HG03469 (cell line): ENCODE data around the gene IER2.

Source experiments
- ATAC-seq: cut with Tn5 transposase; IDR thresholded peaks from one replicate; pipeline ENCODE4 v1.9.1; 2021; ENCODE audit warnings: mild to moderate bottlenecking, moderate library complexity, moderate number of reproducible peaks; ENCODE audit not compliant: unreplicated experiment

Gene IER2

GRCh38 chr19:13118424-13119193 lies 31.6 kb upstream of the IER2 start:
- no peak for ATAC-seq

DNA sequence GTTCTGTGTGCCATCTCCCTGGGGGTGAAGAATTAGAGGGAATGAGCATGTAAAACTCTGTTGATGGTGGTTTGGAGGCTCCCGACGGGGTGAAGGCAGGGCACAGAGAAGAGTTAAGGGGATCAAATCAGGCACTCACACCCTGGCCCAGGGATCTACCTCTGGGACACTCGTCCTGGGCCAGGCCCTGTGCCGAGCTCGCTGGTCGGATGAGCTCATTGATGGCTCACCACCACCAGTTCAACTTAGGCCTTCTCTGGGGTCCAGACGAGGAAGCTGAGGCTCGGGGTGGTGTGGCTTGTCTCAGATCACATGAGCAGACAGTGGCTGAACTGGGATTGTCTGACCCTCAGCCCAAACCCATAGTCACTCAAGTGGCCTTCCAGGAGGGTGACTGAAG lies 30.6 kb upstream of the IER2 start:
- no peak for ATAC-seq

DNA sequence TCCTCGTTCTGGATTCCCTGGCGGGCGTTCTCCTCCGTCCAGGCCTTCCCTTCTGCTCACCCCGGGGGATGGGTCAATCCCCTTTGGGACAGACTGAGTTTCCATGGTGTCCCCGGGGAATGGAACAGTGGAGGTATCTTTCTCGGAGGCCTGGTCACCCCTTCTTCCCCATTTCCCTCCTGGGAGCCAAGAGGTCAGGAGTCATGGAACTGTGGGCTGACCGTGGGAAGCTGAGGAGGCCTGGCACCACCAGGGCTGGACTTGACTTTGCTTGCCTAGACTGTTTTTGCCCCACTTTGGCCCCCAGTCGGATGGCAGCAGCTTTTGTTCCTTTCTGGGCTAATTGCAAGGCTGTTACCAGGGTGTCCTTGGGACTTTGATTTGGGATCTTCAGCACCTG lies 30.2 kb upstream of the IER2 start:
- ATAC-seq: no peak

DNA sequence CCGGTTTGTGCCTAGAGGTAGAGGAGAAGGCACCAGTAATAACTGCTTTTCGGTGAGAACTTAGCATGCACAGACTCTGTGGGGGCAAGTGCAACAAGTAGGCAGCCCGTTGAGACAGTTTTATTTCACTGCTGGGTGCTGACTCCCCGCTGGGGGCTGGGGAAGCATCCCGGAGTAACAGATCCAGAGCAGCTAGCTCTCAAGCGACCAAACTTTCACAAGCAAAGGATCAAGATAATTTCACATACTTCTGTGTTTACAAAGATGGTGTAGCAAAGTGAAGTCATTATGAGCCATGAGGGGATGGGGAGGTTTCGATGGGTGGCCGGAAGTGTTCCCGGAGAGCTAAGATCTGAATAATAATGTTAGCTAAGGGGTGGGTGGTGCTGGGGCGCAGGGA lies 29.4 kb upstream of the IER2 start:
- no peak for ATAC-seq

- ATAC-seq: no peak
Observed at GRCh38 chr19:13121551-13122274, 28.5 kb upstream of the IER2 start.

DNA sequence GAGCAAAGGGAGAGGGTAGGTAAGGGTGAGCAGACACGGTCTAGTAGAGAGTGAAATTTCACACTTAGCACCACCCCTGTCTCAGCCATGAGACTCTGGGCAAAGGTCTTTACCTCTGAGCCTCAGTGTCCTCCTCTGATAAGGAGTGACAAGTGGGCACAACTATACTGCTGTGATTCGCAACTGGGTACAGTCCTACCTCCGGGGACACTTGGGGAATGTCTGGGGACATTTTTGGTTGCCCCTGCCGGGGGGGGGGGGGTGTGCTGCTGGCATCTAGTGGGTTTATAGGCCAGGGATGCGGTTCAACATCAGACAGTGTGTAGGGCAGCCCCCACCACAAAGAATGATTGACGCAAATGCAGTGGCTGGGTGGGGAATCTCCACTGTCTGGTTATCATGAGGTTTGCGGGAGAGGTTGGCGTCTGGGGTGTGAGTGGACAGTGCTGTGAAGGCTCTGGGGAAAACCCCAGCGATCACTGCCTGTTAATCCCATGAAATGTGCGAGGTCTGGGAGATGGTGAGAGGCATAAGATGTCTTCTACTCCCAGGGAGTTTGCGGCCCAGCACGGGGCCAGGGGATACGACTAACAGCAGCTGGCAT lies 27.8 kb upstream of the IER2 start:
- no peak for ATAC-seq

GRCh38 chr19:13122980-13123957 lies 26.9 kb upstream of the IER2 start:
- ATAC-seq: no peak

DNA sequence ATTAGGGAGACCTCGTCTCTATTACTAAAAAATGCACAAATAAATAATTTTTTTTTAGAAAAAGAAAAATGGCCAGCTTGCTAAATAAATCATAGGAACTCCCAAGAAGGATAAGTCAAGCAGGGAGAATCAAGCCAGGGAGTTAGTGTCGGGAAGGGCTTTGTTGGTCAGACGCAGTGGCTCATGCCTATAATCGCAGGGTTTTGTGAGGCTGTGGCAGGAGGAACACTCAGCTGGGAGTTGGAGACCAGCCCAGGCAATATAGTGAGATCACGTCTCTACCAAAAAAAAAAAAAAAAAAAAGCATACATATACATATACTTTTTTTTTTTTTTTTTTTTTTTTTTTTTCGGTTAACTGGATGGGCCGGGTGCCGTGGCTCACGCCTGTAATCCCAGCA lies 23.2 kb upstream of the IER2 start:
- ATAC-seq: no peak

GRCh38 chr19:13127811-13128575 lies 22.2 kb upstream of the IER2 start:
- no peak for ATAC-seq

GRCh38 chr19:13128583-13128982 lies 21.6 kb upstream of the IER2 start:
- ATAC-seq: no peak

DNA sequence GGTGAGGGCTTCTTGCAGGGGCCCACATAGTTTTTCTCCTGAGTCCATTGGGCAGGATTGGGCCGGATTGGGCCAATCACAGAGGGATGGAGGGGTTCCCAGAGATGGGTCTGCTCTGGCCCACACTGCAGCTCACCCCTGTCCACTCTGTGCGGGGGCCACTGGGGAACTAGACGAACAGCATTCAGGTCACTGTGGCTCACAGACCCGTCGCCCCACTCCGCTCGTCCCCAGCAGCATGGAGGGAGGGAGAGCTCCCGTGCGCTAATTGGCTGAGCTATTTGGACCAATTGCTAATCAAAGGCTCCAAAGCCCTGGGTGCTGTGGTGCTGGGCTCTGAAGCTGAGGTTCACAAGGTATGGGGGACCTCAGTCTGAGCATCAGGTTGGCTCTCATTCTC lies 20.8 kb upstream of the IER2 start:
- no peak for ATAC-seq

- no peak for ATAC-seq
Observed at GRCh38 chr19:13130886-13131490, 19.2 kb upstream of the IER2 start.

DNA sequence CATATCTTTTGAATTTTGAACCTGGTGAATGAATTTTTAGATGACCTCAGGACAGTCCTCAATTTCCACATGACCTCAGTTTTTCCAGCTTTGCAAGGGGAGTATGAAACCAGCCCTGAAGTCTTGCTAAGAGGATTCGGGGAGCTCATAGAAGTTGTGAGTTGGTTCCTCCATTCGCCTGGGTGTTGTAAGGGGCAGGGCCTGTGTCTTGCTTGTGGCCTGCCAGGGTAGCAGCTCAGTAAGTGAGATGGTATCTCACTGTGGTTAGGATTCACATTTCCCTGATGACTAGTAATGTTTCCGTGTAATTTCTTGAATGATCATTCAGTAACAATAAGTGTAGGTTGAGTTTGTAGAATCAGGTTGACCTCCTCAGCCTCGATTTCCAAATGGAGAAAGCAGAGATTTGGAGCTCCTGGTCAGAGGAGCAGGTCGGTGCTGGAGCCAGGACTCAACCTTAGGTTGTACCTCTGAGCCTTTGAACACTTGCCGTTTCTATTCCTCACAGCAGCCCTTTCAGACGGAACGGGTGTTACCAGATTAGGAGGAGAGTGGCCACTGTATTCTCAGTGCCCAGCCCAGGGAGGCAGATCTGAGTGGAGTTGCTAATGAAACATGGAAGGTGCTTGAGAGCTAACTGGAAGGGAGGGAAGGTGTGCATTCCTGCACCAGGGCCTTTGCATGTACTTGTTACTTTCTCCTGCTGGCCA lies 17.6 kb upstream of the IER2 start:
- ATAC-seq: no peak

DNA sequence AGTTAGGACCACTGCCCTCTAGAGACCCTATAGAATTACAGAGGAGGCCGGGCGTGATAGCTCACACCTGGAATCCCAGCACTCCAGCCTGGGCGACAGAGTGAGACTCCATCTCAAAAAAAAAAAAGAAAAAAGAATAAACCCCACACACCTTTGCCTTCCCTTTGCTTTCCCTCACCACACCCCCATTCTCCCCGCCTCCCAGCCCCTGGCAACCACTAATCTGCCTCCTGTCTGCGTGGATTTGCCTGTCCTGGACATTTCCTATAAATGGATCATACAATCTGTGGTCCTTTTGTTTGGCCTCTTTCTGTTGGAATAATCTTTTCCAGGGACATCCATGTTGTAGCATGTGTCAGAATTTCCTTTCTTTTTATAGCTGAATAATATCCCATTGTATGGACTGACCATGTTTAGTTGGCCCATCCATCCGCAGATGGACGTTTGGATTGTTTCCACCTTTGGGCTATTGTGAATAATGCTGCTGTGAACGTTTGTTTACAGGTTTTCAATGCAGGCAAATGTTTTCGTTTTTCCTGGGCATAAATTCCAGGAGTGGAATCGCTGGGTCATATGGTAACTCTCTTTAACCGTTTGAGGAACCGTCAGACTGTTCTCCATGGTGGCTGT lies 16.9 kb upstream of the IER2 start:
- no peak for ATAC-seq

DNA sequence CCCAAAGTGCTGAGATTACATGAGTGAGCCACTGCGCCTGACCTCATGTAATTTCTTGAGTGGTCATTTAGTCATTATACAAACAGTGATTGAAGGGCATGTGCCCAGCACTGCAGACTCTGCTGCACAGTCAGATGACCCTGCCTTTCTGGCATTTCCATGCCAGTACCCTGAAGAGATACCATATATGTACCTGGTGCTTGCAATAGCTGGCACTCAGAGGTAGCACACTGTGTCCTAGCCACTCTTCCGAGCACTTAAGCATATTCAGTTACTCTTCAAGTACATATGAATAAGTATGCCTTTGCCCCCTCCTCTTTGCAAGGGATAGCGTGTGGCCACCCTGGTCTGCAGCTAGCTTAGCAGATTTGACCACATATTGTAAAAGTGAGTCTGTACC lies 15.6 kb upstream of the IER2 start:
- no peak for ATAC-seq

GRCh38 chr19:13135068-13136062 lies 14.8 kb upstream of the IER2 start:
- ATAC-seq: no peak

- no peak for ATAC-seq
Observed at GRCh38 chr19:13137290-13137794, 12.9 kb upstream of the IER2 start.
